ENCODE results near the gene MYCBP. TPM values are rescaled to one million over a fixed set of nuclear protein-coding genes. Genes with fewer than 3 reads are reported as not detected.

Gene MYCBP
- total and polyA plus RNA-seq, 2 of the 13 experiments (the other 11 are each of a cell fraction or from before 2014, with no cell fraction given): 11.4 to 30.4 TPM

DNA sequence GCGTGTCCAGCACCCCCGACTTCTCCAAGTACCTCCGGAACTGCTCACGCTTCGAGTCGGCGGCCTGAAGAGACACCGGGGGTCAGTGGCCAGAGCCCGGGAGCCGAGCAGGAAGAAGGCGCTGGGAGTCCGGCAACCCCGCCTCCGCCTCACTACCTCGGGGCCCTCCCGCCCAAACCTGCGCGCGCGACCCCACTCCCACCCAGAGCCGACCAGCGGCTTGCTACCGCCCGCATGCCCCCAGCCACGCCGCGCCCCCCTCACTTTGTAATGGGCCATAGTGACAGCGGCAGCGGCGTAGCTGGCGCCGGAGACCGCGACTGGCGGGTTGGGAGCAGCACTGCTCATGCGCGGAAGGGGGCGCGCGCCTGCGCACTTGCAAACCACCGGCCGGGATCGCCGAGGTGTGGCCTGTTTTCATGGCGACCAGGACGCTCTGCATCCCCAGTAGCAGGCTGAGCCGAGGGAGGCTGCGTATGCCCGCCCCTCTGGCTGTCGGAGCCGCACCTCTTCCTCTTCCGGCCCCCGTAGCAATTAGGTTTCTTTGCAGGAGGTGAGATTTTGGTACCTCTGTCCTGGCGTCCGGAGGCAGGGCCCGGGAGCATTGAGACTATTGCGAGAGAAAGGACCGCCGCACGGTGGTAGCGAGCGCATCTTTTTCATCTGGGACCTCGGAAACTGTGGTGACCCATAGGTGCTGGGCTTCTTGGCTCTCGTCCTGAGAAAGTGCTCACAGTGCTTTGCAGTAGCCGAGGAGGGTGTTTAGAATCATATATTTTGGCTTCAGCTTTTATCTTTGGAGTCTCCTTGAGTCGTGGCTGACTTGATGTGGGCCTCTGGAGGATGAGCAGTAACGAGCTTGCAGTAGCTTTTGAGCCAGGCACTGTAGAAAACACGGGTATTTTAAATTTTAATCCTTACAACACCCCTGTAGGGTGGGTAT lies at the start of gene MYCBP (continued):
- TF ChIP-seq, protein P1, sequence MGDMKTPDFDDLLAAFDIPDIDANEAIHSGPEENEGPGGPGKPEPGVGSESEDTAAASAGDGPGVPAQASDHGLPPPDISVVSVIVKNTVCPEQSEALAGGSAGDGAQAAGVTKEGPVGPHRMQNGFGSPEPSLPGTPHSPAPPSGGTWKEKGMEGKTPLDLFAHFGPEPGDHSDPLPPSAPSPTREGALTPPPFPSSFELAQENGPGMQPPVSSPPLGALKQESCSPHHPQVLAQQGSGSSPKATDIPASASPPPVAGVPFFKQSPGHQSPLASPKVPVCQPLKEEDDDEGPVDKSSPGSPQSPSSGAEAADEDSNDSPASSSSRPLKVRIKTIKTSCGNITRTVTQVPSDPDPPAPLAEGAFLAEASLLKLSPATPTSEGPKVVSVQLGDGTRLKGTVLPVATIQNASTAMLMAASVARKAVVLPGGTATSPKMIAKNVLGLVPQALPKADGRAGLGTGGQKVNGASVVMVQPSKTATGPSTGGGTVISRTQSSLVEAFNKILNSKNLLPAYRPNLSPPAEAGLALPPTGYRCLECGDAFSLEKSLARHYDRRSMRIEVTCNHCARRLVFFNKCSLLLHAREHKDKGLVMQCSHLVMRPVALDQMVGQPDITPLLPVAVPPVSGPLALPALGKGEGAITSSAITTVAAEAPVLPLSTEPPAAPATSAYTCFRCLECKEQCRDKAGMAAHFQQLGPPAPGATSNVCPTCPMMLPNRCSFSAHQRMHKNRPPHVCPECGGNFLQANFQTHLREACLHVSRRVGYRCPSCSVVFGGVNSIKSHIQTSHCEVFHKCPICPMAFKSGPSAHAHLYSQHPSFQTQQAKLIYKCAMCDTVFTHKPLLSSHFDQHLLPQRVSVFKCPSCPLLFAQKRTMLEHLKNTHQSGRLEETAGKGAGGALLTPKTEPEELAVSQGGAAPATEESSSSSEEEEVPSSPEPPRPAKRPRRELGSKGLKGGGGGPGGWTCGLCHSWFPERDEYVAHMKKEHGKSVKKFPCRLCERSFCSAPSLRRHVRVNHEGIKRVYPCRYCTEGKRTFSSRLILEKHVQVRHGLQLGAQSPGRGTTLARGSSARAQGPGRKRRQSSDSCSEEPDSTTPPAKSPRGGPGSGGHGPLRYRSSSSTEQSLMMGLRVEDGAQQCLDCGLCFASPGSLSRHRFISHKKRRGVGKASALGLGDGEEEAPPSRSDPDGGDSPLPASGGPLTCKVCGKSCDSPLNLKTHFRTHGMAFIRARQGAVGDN (CRISPR knock-in tag; IDR thresholded peaks at IDR 0.05): peak; percentile 87
- TF ChIP-seq ZBTB20 (CRISPR knock-in tag; IDR thresholded peaks at IDR 0.05; ENCODE audit: borderline replicate concordance, low read depth) (no peak), MLLT10 (CRISPR knock-in tag; IDR thresholded peaks at IDR 0.05) (no peak), NFATC3 (CRISPR knock-in tag; IDR thresholded peaks at IDR 0.05) (no peak), RBFOX2 (IDR thresholded peaks at IDR 0.05; ENCODE audit: low read depth, low read length) (peak; percentile 79), HDAC6 (IDR thresholded peaks at IDR 0.05; ENCODE audit: low read depth, low read length) (no peak), ZNF883 (CRISPR knock-in tag; IDR thresholded peaks at IDR 0.05; ENCODE audit: not compliant biosample characterization) (peak; percentile 65), ZSCAN25 (CRISPR knock-in tag; IDR thresholded peaks at IDR 0.05) (no peak), ZSCAN9 (CRISPR knock-in tag; IDR thresholded peaks at IDR 0.05; ENCODE audit: borderline replicate concordance) (no peak), SYNCRIP (IDR thresholded peaks at IDR 0.05; ENCODE audit: insufficient read depth, low read depth, low read length) (no peak), NCOA1 (CRISPR knock-in tag; IDR thresholded peaks at IDR 0.05) (no peak), CREB1 (IDR thresholded peaks at IDR 0.05) (no peak), CREB1 (CRISPR knock-in tag; IDR thresholded peaks at IDR 0.05) (peak; percentile 52; the same call in 1 of the 2 replicates), KLF11 (CRISPR knock-in tag; IDR thresholded peaks at IDR 0.05) (no peak), YEATS2 (CRISPR knock-in tag; IDR thresholded peaks at IDR 0.05; ENCODE audit: borderline replicate concordance) (peak; percentile 77), ZNF781 (CRISPR knock-in tag; IDR thresholded peaks at IDR 0.05; ENCODE audit: borderline replicate concordance, not compliant biosample characterization) (peak; percentile 30), THAP11 (CRISPR knock-in tag; IDR thresholded peaks at IDR 0.05) (peak; percentile 88), DNMT3B (CRISPR knock-in tag; conservative IDR thresholded peaks at IDR 0.05) (no peak), JUNB (CRISPR knock-in tag; IDR thresholded peaks at IDR 0.05; ENCODE audit: borderline replicate concordance) (no peak), ZFP82 (CRISPR knock-in tag; IDR thresholded peaks at IDR 0.05; ENCODE audit: borderline replicate concordance) (no peak), ZNF121 (CRISPR knock-in tag; IDR thresholded peaks at IDR 0.05) (no peak), MIER2 (CRISPR knock-in tag; IDR thresholded peaks at IDR 0.05) (no peak)
- TF ChIP-seq, protein P2, sequence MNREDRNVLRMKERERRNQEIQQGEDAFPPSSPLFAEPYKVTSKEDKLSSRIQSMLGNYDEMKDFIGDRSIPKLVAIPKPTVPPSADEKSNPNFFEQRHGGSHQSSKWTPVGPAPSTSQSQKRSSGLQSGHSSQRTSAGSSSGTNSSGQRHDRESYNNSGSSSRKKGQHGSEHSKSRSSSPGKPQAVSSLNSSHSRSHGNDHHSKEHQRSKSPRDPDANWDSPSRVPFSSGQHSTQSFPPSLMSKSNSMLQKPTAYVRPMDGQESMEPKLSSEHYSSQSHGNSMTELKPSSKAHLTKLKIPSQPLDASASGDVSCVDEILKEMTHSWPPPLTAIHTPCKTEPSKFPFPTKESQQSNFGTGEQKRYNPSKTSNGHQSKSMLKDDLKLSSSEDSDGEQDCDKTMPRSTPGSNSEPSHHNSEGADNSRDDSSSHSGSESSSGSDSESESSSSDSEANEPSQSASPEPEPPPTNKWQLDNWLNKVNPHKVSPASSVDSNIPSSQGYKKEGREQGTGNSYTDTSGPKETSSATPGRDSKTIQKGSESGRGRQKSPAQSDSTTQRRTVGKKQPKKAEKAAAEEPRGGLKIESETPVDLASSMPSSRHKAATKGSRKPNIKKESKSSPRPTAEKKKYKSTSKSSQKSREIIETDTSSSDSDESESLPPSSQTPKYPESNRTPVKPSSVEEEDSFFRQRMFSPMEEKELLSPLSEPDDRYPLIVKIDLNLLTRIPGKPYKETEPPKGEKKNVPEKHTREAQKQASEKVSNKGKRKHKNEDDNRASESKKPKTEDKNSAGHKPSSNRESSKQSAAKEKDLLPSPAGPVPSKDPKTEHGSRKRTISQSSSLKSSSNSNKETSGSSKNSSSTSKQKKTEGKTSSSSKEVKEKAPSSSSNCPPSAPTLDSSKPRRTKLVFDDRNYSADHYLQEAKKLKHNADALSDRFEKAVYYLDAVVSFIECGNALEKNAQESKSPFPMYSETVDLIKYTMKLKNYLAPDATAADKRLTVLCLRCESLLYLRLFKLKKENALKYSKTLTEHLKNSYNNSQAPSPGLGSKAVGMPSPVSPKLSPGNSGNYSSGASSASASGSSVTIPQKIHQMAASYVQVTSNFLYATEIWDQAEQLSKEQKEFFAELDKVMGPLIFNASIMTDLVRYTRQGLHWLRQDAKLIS (CRISPR knock-in tag; IDR thresholded peaks at IDR 0.05): no peak

Measured in HepG2 (cell line).